Glutamatergic neuron (in vitro differentiated cells): ENCODE data around the gene RPP25L. TPM values are rescaled to one million over a fixed set of nuclear protein-coding genes. Genes with fewer than 3 reads are reported as not detected.

Experiments used
- DNase-seq: peaks from one replicate; pipeline ENCODE4 v3.0.0; 2022
- H3K27ac Mint-ChIP-seq: one replicate; pipeline ENCODE4 v1.8.0; 2020; ENCODE audit warnings: mild to moderate bottlenecking, mixed read lengths, inconsistent platforms; ENCODE audit not compliant: unreplicated experiment
- H3K27me3 Mint-ChIP-seq: one replicate; pipeline ENCODE4 v1.8.0; 2020; ENCODE audit warnings: mild to moderate bottlenecking, moderate library complexity, mixed read lengths, inconsistent platforms; ENCODE audit not compliant: unreplicated experiment
- H3K36me3 Mint-ChIP-seq: one replicate; pipeline ENCODE4 v1.8.0; 2020; ENCODE audit warnings: mild to moderate bottlenecking, mixed read lengths, inconsistent platforms; ENCODE audit not compliant: unreplicated experiment
- H3K4me1 Mint-ChIP-seq: one replicate; pipeline ENCODE4 v1.8.0; 2020; ENCODE audit warnings: mild to moderate bottlenecking, low read depth, mixed read lengths, inconsistent platforms; ENCODE audit not compliant: unreplicated experiment
- H3K4me3 Mint-ChIP-seq: one replicate; pipeline ENCODE4 v1.8.0; 2020; ENCODE audit warnings: mild to moderate bottlenecking, mixed read lengths, inconsistent platforms; ENCODE audit not compliant: unreplicated experiment
- H3K9me3 Mint-ChIP-seq: one replicate; pipeline ENCODE4 v1.8.0; 2020; ENCODE audit warnings: mild to moderate bottlenecking, moderate library complexity, mixed read lengths, inconsistent platforms; ENCODE audit not compliant: unreplicated experiment
- total RNA-seq: library from RNA; stranded (reverse); fragmentation: NEBNext Ultra II Directional; extraction: Animal tissue kit (Norgen Biotek cat#: 25700); gene quantifications from one replicate; pipeline ENCODE4 v1.2.1, GENCODE V29; 2021; ENCODE audit not compliant: unreplicated experiment
- TF ChIP-seq, protein P1 (sequence below): fragments of 200-600 bp; sonication (generic); IDR thresholded peaks from one replicate; pipeline ENCODE4 v1.5.0; 2021; ENCODE audit not compliant: partially characterized antibody, unreplicated experiment

Gene RPP25L
- total RNA-seq, 1 donor from 2014 or later = 12.6 TPM

DNA sequence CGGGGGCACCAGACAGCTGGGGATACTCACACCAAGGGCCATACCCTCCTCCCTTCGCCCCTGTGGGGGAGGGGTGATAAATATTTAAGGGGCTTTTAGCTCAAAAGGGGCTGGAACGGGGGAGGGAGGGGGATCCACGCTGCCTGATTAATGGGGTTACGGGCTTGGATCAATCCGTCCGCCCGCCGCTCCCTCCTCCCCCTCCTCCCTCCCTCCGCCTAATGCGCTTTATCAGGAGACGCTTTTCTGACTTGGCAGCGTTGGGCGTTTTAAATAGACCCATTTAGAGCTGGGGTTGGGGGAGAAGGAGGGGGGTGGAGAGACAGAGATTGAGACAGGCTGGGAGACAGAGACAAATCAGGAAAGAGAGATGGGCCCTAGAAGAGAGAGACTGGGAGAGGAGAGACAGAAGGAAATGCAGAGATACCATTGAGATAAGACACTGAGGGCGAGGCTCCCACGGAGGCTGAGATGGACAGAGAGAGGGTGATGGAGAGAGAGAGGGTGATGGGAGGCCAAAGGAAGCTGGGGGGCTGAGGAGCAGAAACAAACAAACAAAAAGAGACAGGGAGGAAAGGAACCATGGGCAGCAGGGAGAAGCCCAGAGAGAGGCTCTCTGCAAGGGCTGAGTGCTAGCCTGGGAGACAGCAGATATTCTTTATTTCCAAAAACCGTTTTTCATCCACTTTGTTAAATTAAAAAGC, 32.6 kb downstream of the RPP25L start:
- DNase-seq = peak; percentile 73
- Mint-ChIP-seq H3K36me3 (peaks cover 4% of the 10 kb centered on the region), H3K4me3 (peak overlapping the region; percentile 93), H3K4me1 (peaks cover 64% of the 10 kb centered on the region), H3K27ac (peak overlapping the region; percentile 99), H3K27me3 (peaks cover 24% of the 10 kb centered on the region), H3K9me3 (peaks cover 12% of the 10 kb centered on the region)
- TF ChIP-seq, protein P1, sequence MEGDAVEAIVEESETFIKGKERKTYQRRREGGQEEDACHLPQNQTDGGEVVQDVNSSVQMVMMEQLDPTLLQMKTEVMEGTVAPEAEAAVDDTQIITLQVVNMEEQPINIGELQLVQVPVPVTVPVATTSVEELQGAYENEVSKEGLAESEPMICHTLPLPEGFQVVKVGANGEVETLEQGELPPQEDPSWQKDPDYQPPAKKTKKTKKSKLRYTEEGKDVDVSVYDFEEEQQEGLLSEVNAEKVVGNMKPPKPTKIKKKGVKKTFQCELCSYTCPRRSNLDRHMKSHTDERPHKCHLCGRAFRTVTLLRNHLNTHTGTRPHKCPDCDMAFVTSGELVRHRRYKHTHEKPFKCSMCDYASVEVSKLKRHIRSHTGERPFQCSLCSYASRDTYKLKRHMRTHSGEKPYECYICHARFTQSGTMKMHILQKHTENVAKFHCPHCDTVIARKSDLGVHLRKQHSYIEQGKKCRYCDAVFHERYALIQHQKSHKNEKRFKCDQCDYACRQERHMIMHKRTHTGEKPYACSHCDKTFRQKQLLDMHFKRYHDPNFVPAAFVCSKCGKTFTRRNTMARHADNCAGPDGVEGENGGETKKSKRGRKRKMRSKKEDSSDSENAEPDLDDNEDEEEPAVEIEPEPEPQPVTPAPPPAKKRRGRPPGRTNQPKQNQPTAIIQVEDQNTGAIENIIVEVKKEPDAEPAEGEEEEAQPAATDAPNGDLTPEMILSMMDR = no peak

DNA sequence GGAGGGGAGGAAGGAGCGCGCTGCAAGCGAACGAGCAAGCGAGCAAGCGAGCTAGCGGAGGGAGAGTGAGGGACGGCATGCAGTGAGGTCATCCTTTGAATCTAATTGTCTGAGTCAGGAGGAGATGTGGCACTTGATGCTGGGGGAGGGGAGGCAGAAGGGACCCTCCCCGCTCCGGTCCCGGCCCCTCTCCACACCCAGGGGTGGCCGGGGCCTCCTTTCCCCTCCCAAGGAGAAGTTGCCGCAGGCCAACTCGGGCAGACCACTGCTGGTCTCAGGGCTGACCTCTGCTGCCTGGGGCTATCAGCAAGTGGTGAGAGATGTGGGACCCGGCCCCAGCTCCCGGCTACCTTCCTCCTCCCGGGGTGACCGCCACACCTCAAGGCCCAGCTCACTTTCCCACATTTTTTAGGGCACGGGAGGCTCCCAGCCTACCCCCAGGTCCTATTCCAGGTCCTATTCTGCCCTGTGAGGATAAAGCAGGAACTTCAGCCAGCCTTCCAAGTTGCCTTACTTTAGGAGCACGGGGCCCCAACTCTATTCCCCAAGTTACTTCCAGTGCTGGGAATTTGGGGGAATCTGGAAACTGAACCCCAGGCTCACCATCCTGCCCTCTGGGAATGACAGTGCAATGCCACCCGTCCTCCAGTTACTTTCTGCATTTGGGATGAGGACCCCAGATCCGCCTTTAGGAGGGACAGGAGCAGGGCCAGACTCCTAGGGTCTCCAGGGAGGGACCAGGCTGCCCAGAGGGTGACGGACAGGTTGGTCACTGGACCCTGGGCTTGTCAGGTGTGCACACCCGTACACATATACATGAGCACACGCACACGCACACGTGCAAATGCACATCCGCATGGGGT, 33.4 kb downstream of the RPP25L start:
- peak; percentile 79 for DNase-seq
- peaks cover 24% of the 10 kb centered on the region for H3K27me3 Mint-ChIP-seq
- H3K9me3 Mint-ChIP-seq = peaks cover 12% of the 10 kb centered on the region
- TF ChIP-seq, protein P1 = no peak
- peaks cover 4% of the 10 kb centered on the region for H3K36me3 Mint-ChIP-seq
- peak overlapping the region; percentile 79 for H3K4me3 Mint-ChIP-seq
- peak overlapping the region; percentile 91 for H3K27ac Mint-ChIP-seq
- H3K4me1 Mint-ChIP-seq = peaks cover 61% of the 10 kb centered on the region

DNA sequence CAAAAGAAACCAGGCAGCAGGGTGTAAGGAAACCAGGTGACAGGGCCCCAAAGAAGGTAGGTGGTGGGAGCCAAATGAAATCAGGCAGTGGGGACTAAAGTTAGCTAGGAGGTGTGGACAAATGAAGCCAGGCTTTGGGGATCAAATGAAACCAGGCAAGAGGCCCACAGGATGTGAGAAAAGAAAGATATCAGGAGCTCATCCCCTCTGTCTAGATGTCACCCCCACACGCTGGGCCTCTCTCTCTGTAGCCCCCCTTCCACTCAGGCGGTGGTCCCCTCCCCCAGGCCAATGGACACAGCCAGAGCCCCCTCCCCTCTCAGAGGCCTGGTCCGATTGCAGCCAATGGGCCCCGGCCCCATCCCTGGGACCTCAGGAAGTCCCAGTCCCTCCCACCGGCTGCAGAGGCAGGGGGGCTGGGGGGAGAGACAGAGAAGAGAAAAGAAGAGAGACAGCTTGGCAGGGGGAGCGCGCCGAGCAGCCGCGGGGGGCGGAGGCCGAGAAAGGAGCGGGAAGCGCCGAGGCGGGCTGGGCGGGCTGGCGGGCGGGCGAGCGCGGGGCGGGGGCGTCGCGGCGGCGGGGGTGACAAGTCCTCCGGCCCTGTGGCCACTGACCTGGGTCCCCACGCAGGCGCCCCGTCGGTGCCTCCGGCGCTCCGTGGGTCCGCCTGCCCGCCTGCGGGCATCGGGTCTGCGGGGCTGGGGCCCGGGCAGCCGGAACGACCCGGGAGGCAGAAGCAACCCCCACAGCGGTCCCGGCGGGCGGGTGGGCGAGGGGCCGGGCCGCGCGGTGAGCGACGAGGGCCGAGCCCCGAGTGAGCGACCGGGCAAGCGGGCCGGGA, 34.3 kb downstream of the RPP25L start:
- peak; percentile 82 for DNase-seq
- TF ChIP-seq, protein P1 = no peak
- Mint-ChIP-seq H3K9me3 (peaks cover 12% of the 10 kb centered on the region), H3K4me3 (peak overlapping the region; percentile 89), H3K36me3 (peaks cover 4% of the 10 kb centered on the region), H3K4me1 (peaks cover 58% of the 10 kb centered on the region), H3K27ac (peak overlapping the region; percentile 91), H3K27me3 (peaks cover 24% of the 10 kb centered on the region)

DNA sequence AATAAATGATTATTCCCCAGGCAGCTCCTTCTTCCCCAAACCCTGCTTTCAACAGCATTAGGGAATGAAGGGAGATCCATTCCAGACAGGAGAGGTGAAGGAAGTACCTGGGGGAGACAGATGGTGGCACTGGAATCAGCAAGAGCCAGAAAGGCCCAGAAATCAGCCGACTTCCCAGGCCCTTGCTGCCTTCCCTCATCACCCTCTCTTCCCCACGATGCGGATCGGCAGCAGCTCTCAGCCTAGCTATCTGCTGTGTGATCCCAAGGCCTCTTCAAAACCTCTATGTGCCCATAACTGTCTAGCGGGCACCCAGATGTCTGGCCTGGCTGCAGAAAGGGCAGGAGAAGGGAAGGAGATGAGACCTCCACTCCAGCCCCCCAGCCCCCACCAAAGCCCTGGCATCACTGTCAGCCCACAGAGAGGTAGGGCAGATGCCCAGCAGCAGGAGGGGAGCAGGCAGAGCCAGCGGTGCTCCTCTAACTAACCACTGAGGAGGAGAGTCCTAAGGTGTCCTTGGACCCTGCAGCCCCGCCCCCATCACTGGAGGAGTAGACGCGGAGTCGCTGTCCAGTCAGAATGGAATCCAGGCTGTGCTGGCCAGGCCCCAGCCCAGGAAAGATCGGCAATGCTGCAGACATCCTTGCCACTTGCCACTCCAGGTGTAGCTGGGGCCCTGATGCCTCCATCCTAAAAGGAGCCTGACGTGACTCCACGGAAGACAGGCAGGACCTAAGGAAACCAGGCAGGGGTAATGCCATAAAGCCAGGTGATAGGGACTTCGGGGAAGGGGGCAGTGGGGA, 35.1 kb downstream of the RPP25L start:
- H3K4me1 Mint-ChIP-seq = peaks cover 56% of the 10 kb centered on the region
- H3K27me3 Mint-ChIP-seq = peaks cover 24% of the 10 kb centered on the region
- H3K27ac Mint-ChIP-seq = peak overlapping the region; percentile 69
- H3K36me3 Mint-ChIP-seq = peaks cover 4% of the 10 kb centered on the region
- TF ChIP-seq, protein P1 = no peak
- peak overlapping the region; percentile 89 for H3K4me3 Mint-ChIP-seq
- peak; percentile 77 for DNase-seq
- peaks cover 9% of the 10 kb centered on the region for H3K9me3 Mint-ChIP-seq
